HuH-7.5 (cell line): ENCODE data around the gene MYLK4.

Experiments
- DNase-seq: peaks from one replicate; pipeline ENCODE4 v3.0.0; 2011; ENCODE audit warnings: low spot score

MYLK4 gene

GRCh38 chr6:2733324-2733723 lies 17.4 kb downstream of the MYLK4 start:
- no peak for DNase-seq

GRCh38 chr6:2732503-2733089 lies 18.1 kb downstream of the MYLK4 start:
- DNase-seq: no peak

- DNase-seq: no peak
These were observed 19.3 kb downstream of the MYLK4 start for GRCh38 chr6:2731281-2731909.

DNA sequence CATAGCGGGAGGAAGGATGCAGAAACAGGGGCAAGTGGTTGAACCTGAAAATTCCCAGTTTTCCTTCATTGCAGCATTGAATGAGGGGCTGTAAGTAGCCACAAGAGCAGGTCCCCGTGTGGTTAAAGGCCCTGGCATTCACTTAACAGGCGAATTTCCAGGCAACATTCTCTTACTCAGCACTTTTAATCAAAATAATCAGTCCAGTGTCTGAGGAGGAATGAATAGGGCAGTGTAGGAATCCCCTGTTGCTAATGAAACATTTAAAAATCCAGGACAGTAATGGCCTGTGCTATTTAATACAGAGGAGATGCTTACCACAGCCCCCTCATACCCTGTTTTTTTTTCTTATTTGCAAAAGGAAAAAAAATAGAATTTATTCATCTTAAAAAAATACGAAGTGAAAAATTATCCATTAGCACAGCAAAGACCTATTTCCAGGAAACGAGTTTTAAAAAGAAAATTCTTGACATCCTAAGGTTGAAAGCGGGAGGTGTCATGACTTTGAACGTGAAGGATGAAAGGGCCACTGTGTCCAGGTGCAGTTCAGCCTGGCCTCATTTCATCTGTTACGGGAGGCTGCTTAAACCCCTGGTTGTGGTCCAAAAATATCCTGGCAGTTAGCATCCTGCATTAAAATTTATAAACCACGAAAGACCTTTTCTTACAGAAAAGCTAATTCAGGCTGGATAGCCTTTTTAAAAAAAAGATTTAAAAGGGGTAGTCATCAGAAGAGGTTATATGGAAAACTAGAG lies 20.2 kb downstream of the MYLK4 start:
- no peak for DNase-seq

DNA sequence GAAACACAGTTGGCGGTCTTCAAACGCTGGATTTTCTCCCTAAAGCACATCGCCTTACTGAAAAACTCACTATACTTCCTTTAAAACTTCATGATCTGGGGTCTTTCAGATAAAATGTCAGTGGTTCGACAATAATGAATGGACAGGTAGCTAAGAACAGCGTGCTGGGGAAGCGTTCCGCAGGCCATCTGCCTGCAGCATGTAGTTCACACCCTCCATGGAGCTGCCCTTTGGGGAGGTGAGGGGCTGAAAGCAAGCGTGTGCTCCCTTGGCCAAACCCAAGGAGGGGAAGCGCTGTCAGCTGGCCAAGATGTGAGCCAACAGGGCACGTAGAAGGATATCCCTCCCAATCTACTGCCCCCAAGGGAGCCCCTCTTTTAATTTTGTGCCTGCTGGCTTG lies 20.8 kb downstream of the MYLK4 start:
- DNase-seq: no peak

GRCh38 chr6:2725999-2726567 lies 24.6 kb downstream of the MYLK4 start:
- DNase-seq: no peak

DNA sequence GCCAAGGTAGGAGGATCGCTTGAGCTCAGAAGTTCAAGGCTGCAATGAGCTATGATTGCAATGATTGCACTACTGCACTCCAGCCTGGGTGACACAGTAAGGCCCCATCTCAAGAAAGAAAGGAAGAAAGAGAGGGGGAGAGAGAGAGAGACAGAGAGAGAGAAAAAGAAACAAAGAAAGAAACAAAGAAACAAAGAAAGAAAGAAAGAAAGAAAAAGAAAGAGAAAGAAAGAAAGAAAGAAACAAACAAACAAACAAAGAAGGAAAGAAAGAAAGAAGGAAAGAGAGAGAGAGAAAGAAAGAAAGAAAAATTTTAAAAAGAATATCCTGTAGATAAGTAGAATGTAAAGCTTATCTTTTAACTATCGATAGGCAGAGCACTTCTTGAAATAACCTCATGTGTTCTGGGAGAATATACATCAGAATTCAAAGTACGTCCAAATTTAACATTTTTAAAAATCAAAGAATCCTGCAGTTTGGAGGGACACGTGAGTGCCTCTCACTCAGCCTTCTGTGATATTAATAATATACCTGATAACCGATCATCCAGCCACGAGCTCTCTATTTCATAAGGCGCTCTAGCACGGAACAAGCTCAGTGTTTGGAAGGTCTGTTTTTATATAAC lies 25.2 kb downstream of the MYLK4 start:
- no peak for DNase-seq

GRCh38 chr6:2721219-2721618 lies 29.5 kb downstream of the MYLK4 start:
- DNase-seq: no peak

DNA sequence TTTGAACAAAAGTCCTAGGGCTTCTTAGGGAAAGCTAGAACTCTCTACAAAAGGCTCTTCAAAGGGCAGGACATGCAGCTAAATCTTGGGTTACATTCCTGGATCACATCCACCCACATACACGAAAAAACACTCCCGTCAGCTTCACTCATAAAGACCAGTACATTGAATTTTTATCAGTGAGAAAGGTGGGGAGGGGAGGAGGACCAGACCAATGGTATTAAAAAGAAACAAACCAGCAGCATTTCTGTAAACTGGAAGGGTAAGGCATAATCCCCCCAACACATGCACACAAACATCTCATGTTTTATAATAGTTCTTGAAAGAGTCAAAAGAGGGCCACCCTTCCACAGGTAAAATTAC lies 31.6 kb downstream of the MYLK4 start:
- no peak for DNase-seq

- no peak for DNase-seq
These were observed 32.2 kb downstream of the MYLK4 start for GRCh38 chr6:2718334-2719092.

DNA sequence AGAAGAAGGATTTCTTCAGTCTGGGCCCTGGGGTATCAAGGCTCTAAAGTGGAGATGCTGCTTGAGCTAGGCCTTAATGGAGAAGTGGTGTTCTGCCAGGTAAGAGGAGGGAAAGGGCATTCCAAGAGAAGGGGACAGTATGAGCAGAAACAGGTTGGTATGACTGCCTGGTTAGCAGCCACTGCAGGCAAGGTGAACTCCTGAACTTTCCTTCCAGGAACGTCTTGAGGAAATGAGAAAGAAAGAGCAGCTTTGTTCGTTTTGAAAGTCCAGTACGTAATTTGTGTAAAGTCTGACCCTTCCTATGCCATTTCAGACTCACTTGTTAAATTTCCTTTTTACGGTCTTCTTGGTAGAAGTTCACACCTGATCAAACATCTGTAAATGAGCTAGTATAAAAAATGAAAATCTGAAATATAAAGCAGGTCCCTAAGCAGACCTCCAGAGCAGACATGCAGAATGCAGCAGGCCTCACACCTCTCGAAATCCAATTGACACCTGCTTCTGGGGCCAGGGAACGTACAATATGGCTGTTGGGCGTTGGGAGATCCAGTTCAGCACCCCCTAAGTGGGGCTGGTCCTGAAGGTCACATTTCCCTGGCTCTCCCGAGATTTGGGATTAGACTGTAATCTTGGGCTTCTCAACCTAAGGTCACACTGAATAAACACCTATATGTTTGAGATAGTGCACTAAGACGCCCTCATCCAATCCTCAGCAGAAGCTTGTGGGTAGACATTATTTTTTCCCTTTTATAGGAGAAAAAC lies 33.6 kb downstream of the MYLK4 start:
- DNase-seq: no peak

DNA sequence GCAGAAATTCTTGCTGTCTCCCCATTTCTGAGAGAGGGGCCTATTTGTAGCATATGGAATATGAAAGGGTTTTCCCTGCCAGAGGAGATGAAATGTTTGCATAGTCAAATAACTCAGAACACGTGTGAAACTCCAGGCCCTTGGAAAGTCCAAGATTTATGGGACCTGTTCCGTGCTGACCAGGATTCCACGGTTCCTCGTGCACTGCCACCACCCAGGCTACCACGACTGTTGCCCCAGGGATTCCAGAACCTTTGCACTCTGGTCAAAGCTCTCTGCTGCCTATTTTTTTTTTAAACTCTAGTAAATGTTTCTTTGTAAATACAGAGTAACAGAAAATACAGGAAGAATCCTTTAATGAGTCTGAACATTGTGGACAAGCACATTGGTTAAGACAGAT lies 35.0 kb downstream of the MYLK4 start:
- no peak for DNase-seq

- DNase-seq: no peak
These were observed 36.4 kb downstream of the MYLK4 start for GRCh38 chr6:2714111-2714895.

DNA sequence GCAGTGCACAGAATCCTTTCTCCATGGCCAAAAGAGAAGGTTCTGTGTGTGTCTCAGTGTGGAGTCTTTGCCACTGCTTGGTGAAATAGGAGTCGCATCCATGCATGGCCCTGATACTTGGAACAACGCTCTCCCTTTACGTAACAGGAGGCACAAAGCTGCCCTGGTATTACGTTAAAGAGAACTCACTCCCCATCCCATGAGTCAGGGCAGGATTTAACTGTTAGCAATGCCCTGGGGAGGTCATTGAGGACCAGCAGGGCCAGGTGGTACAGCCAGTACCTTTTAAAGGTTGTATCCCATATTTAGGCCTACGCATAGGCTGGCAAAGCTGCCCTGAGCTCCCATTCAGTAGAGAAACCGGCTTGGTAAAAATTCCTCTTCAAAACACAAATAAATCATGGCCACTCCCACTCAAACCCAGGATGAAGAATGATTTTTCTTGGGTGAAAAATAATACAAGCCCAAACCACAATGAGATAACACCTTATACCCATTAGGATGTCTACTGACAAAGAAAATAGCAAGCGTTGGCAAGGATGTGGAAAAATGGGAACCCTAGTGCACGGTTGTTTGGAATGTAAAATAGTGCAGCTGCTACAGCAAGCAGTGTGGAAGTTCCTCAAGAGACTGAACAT lies 37.1 kb downstream of the MYLK4 start:
- no peak for DNase-seq

DNA sequence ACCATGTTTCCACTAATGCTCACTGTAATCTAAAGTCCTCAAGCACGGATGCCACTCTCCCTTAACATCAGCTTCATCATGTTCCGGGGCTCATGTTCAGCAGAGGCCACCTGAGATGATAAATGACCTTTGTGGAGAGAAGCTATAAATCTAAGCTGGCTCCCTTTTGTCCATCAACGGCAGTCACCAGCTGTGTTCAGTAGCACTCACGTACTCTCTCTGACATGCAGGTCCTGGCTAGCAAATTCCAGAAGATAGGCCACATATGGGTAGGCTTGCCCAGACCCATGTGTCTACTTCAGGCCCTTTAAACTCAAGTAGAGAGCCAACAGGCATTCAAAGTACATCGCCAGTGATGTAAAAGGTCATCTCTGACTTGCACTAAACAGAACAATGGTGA lies 38.6 kb downstream of the MYLK4 start:
- DNase-seq: no peak

- DNase-seq: no peak
These were observed 40.3 kb downstream of the MYLK4 start for GRCh38 chr6:2710412-2710811.

GRCh38 chr6:2708456-2708855 lies 42.3 kb downstream of the MYLK4 start:
- DNase-seq: no peak

DNA sequence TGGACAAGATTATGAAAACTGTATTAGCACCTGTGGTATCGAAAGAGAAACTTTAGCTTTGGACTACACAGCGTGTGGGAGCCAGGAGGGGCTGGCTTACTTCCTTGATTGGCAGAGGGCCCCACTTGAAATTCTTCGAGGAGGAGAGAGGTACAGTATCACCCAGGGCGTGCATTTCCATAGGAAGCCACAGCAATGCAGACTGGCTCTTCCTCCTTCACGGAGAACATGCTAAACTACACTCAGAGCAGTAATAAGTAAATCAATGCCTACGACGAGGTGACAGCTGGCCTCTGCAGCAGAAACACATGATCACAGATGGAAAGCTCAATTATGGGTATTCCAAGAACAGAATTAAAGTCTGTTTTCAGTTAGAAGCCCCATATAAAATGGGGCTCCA lies 44.2 kb downstream of the MYLK4 start:
- DNase-seq: no peak

GRCh38 chr6:2705256-2705655 lies 45.5 kb downstream of the MYLK4 start:
- no peak for DNase-seq

GRCh38 chr6:2697291-2697690 lies 53.4 kb downstream of the MYLK4 start:
- no peak for DNase-seq
